Common myeloid progenitor, CD34-positive (primary cell): ENCODE data around the gene ADAMTS14.
A peak's percentile ranks its signal among the peaks of the same experiment; 100 is the strongest.

Experiments used
- CTCF ChIA-PET: fragments of 350-600 bp; sonication (Branson Sonifier 250); formaldehyde crosslinking; loops from one replicate; lab custom pipeline; 2021; ENCODE audit warnings: antibody characterized with exemption; lab: Charles Lee
- POLR2A ChIA-PET: fragments of 350-600 bp; sonication (Branson Sonifier 250); formaldehyde crosslinking; loops from one replicate; lab custom pipeline; 2021; ENCODE audit warnings: antibody characterized with exemption; lab: Charles Lee
- DNase-seq, 3 donors: peaks; one replicate each; pipeline versions ENCODE4 v3.0.0 to v3.0.0-alpha.2; 2013
- H3K27ac ChIP-seq, 2 experiments: 1 replicate in 1 of 2; 2 replicates in 1 of 2; pipeline ENCODE4 v1.7.0; 2013; ENCODE audit warnings: inconsistent platforms in 2 of 2, low read length in 2 of 2, mild to moderate bottlenecking in 2 of 2, low read depth in 1 of 2, moderate library complexity in 1 of 2; ENCODE audit not compliant: severe bottlenecking in 2 of 2, insufficient read depth in 1 of 2, poor library complexity in 1 of 2
- H3K27me3 ChIP-seq, 5 experiments: replicated peaks in 2 of 5; 1 replicate in 3 of 5; 2 replicates in 2 of 5; pipeline versions ENCODE4 v1.6.1 to v1.7.0; 2013; ENCODE audit warnings: low read length in 4 of 5, mild to moderate bottlenecking in 2 of 5, moderate library complexity in 2 of 5, inconsistent platforms in 1 of 5; ENCODE audit not compliant: insufficient read depth in 5 of 5, control insufficient read depth in 4 of 5
- H3K36me3 ChIP-seq, 4 experiments: 1 replicate in 2 of 4; 2 replicates in 2 of 4; pipeline versions ENCODE4 v1.6.1 to v1.7.0; 2013; ENCODE audit warnings: low read length in 3 of 4, control low read depth in 1 of 4, mild to moderate bottlenecking in 1 of 4; ENCODE audit not compliant: control insufficient read depth in 4 of 4, insufficient read depth in 4 of 4
- H3K4me1 ChIP-seq, 4 experiments: 1 replicate in 3 of 4; 2 replicates in 1 of 4; pipeline versions ENCODE4 v1.6.1 to v1.7.1; 2013; ENCODE audit warnings: low read length in 3 of 4, mild to moderate bottlenecking in 3 of 4, control low read depth in 1 of 4, inconsistent platforms in 1 of 4, moderate library complexity in 1 of 4; ENCODE audit not compliant: control insufficient read depth in 4 of 4, insufficient read depth in 4 of 4; ENCODE audit errors: control extremely low read depth in 1 of 4
- H3K4me3 ChIP-seq, 7 experiments: 1 replicate in 4 of 7; 2 replicates in 3 of 7; pipeline versions ENCODE4 v1.5.1 to v1.7.0; 2013; ENCODE audit warnings: mild to moderate bottlenecking in 7 of 7, low read length in 6 of 7, moderate library complexity in 6 of 7, inconsistent platforms in 2 of 7, low read depth in 2 of 7, control low read depth in 1 of 7; ENCODE audit not compliant: insufficient read depth in 4 of 7, control insufficient read depth in 1 of 7; ENCODE audit errors: extremely low read depth in 1 of 7
- H3K9me3 ChIP-seq, 5 experiments: 1 replicate in 4 of 5; 2 replicates in 1 of 5; pipeline versions ENCODE4 v1.6.1 to v1.7.1; 2013; ENCODE audit warnings: low read length in 4 of 5, mild to moderate bottlenecking in 2 of 5, inconsistent platforms in 1 of 5, low read depth in 1 of 5, moderate library complexity in 1 of 5; ENCODE audit not compliant: control insufficient read depth in 4 of 5, insufficient read depth in 2 of 5; ENCODE audit errors: control extremely low read depth in 1 of 5
- whole genome bisulfite sequencing: methylation state at CpG from one replicate; pipeline ENCODE4 v1.1.5; 2013; ENCODE audit not compliant: insufficient coverage; 5-methylcytosine and 5-hydroxymethylcytosine counted together

ADAMTS14 gene

DNA sequence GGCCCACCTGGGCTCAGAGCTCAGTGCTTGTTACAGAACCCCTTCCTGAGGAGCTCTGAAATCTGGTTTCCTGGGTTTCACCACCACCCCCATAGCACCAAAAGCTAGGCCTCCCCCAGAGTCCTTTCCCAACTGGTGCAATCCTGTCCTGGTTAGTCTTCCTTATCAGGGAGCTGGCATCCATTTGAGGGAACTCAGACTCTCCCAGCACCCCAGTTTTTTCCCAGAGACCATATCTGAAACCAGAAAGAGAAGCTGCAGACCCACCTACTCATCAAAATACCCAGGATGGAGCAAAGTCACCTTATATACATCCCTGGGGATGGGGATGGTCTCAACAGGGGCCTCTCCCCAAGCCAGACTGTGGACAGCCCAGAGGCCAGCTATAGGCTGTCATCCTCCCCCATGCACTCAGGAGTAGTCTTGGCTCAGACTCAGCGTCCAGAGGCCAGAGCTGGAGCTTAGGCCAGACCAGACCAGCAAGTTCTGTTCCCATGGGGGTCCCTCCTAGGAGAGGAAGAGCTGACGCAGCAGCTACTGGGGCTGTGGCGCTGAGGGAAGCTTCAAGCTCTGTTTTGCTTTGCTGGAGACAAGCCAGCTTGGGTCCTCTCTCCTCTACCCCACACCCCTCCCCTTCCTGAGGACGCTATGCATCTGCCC, 109.9 kb downstream of the ADAMTS14 start:
- Histone ChIP-seq H3K4me1 (peaks cover 5 to 51% (median 43%) of the 10 kb centered on the region in 4 experiments), H3K36me3 (no peaks in the 10 kb centered on the region), H3K27me3 (no peaks in the 10 kb centered on the region), H3K27ac (no peak overlapping the region), H3K9me3 (no peaks in the 10 kb centered on the region), H3K4me3 (no peak overlapping the region)
- WGBS: no CpG with 5 or more reads among the region's 4 CpGs
- ChIA-PET POLR2A (no interaction called here), CTCF (interaction anchor here (0.7 to 1.9 kb wide), 8 partner anchors 13 to 273 kb away, joined by 3 to 11 read pairs (median 3); no protein-coding TSS in a partner anchor)
- no peak for DNase-seq

GRCh38 chr10:70782746-70783680, 110.7 kb downstream of the ADAMTS14 start:
- H3K9me3 ChIP-seq: no peaks in the 10 kb centered on the region
- 77% methylated on average over 8 of the region's 11 CpGs for WGBS
- no peak for DNase-seq
- POLR2A ChIA-PET: no interaction called here
- no peak overlapping the region for H3K4me3 ChIP-seq
- H3K27me3 ChIP-seq: no peaks in the 10 kb centered on the region
- CTCF ChIA-PET: interaction anchor here (0.7 to 1.9 kb wide), 7 partner anchors 14 to 274 kb away, joined by 3 to 11 read pairs (median 3); no protein-coding TSS in a partner anchor
- H3K36me3 ChIP-seq: no peaks in the 10 kb centered on the region
- peaks cover 9 to 51% (median 43%) of the 10 kb centered on the region in 4 experiments for H3K4me1 ChIP-seq
- no peak overlapping the region for H3K27ac ChIP-seq

DNA sequence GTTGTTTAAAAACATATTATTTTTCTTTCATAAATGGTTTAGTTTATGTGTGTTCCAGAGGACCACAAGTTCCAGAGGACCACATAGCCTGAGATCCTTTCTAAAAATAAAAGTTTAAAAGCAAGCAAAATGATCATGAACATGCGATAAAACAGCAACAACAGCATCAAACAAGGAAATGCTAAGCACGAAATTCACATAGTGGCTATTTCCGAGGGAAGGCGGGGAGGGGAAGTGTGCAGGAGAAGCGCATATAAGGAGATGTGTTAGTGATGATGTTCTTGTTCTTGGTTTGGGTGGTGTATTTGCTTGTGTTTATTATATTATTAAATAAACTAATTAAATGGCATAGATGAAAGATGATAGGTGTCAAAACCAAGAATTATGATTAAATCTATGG, 111.7 kb downstream of the ADAMTS14 start:
- Histone ChIP-seq H3K36me3 (no peaks in the 10 kb centered on the region), H3K27ac (no peak overlapping the region), H3K9me3 (no peaks in the 10 kb centered on the region), H3K4me1 (peaks cover 9 to 51% (median 43%) of the 10 kb centered on the region in 4 experiments), H3K4me3 (no peak overlapping the region), H3K27me3 (no peaks in the 10 kb centered on the region)
- peak in 2 of 3 donors; percentile 32 to 44 for DNase-seq
- POLR2A ChIA-PET: no interaction called here
- no CpG with 5 or more reads among the region's 5 CpGs for WGBS
- CTCF ChIA-PET: no interaction called here

DNA sequence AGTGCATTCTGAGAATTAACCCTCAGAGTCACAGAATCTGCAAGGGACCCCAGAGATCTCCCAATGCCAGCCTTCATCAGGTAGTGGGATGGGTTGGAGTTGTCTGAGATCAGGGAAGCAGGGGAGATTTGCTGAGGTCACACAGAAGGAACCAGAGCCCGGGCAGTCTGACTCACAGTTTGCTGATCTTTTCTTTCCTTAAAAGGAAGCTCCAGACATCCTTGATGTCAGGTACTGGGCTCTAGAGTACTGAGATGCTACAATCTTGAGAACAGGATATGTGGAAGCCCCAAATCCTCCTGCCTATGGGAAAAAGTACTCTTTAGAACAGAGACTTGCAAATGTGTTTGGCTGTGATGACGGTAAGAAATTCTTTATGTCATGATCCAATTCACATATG, 112.2 kb downstream of the ADAMTS14 start:
- CTCF ChIA-PET: no interaction called here
- 50% methylated on average over 1 of the region's 2 CpGs for WGBS
- Histone ChIP-seq H3K4me1 (peaks cover 9 to 51% (median 43%) of the 10 kb centered on the region in 4 experiments), H3K27me3 (no peaks in the 10 kb centered on the region), H3K27ac (no peak overlapping the region), H3K4me3 (no peak overlapping the region), H3K36me3 (no peaks in the 10 kb centered on the region), H3K9me3 (no peaks in the 10 kb centered on the region)
- peak in 2 of 3 donors; percentile 35 to 41 for DNase-seq
- POLR2A ChIA-PET: no interaction called here

- POLR2A ChIA-PET: no interaction called here
- no peaks in the 10 kb centered on the region for H3K9me3 ChIP-seq
- peak within 1 kb of the TSS in 3 of 7 experiments; percentile 30 to 50 (median 41) for H3K4me3 ChIP-seq
- no peaks in the 10 kb centered on the region for H3K36me3 ChIP-seq
- CTCF ChIA-PET: no interaction called here
- no peaks in the 10 kb centered on the region for H3K27me3 ChIP-seq
- peak within 1 kb of the TSS in 1 of 2 experiments; percentile 39 for H3K27ac ChIP-seq
- WGBS: 0% methylated on average over 4 of the region's 4 CpGs
- H3K4me1 ChIP-seq: peaks cover 9 to 51% (median 43%) of the 10 kb centered on the region in 4 experiments
- peak; percentile 82 to 94 (median 93) for DNase-seq
Measured at GRCh38 chr10:70785190-70785589, 112.9 kb downstream of the ADAMTS14 start, which contains the start of gene TBATA. TSS of gene TBATA (minus strand) at chr10:70785377. CDS start at chr10:70783379, 1,998 bp downstream.

DNA sequence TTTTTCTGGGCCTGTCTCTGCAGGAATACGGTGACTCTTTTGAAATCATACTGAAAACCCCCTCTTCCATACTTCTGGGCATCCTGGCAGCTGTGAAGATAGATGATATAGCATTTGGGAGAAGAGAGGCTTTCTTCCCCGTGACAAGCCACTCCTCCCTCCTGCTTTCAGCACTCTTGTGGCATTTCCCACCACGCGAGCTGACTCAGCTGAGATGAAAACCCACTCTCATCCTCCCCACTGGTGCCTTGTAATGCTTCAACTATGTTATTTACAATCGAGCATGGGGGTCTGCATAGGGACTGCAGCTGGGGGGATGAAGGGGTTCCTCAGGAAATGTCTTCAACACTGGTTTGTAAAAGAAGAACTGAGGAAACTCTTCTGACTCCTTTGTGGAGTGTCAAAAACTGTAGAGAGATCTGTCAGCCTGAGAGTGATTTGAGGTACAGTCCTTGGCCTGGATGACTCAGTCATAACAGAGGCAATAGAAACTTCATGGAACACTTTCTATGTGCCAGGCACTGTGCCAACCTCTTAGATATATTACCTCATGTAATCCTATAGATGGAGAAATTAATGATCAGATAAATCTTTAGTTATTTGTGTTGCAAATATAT, 114.6 kb downstream of the ADAMTS14 start:
- DNase-seq: peak; percentile 51 to 84 (median 76)
- Histone ChIP-seq H3K27me3 (no peaks in the 10 kb centered on the region), H3K36me3 (no peaks in the 10 kb centered on the region), H3K4me3 (peak overlapping the region in 2 of 7 experiments; percentile 35 to 45), H3K4me1 (peaks cover 14 to 67% (median 50%) of the 10 kb centered on the region in 4 experiments), H3K27ac (peak overlapping the region in 1 of 2 experiments; percentile 0), H3K9me3 (no peaks in the 10 kb centered on the region)
- POLR2A ChIA-PET: no interaction called here
- CTCF ChIA-PET: interaction anchor here (0.7 to 1.6 kb wide), 5 partner anchors 9 to 100 kb away, joined by 3 to 5 read pairs (median 3); no protein-coding TSS in a partner anchor
- no CpG with 5 or more reads among the region's 5 CpGs for WGBS
